HCT116 (cell line): ENCODE measurements around the gene CES5A.

Experiments
- CEBPB ChIP-seq: IDR thresholded peaks from 2 replicates; pipeline ENCODE4 v1.6.1; 2012; ENCODE audit warnings: low read depth
- CTCF ChIP-seq, 3 experiments: fragments of 200-600 bp in 1 of 3; sonication (generic) in 1 of 3; IDR thresholded peaks in 2 of 3; conservative IDR thresholded peaks in 1 of 3; 2 replicates each; pipeline ENCODE4 v1.5.1; 2012 to 2017; ENCODE audit warnings: low read depth in 2 of 3, low read length in 2 of 3, antibody characterized with exemption in 1 of 3, borderline replicate concordance in 1 of 3, control low read depth in 1 of 3, mild to moderate bottlenecking in 1 of 3, mixed read lengths in 1 of 3, mixed run types in 1 of 3, moderate library complexity in 1 of 3; ENCODE audit not compliant: insufficient read depth in 1 of 3
- EZH2 ChIP-seq: fragments of 200-600 bp; sonication (generic); IDR thresholded peaks from 2 replicates; pipeline ENCODE4 v1.6.1; 2017; ENCODE audit warnings: antibody characterized with exemption, mixed run types
- JUND ChIP-seq: IDR thresholded peaks from 2 replicates; pipeline ENCODE4 v1.6.1; 2012
- MAX ChIP-seq: IDR thresholded peaks from 2 replicates; pipeline ENCODE4 v1.6.1; 2012
- POLR2A ChIP-seq: IDR thresholded peaks from 2 replicates; pipeline ENCODE4 v1.7.0; 2011; ENCODE audit warnings: borderline replicate concordance; ENCODE audit not compliant: insufficient read depth, insufficient read length; ENCODE audit errors: extremely low read depth
- POLR2AphosphoS5 ChIP-seq: IDR thresholded peaks from 2 replicates; pipeline ENCODE4 v1.6.1; 2011; ENCODE audit warnings: mild to moderate bottlenecking, low read depth, low read length, moderate library complexity
- ZFX ChIP-seq: fragments of 450-650 bp; IDR thresholded peaks from 2 replicates; pipeline ENCODE4 v1.6.1; 2017
- ZNF274 ChIP-seq: fragments of 200-500 bp; sonication (Bioruptor generic); IDR thresholded peaks from 2 replicates; pipeline ENCODE4 v1.6.1; 2014; ENCODE audit warnings: mild to moderate bottlenecking, low read depth, low read length, inconsistent platforms

GRCh38 chr16:55821210-55821609, 54.0 kb downstream of the CES5A start:
- TF ChIP-seq CTCF (IDR thresholded peaks at IDR 0.05 in 2 of 3, conservative IDR thresholded peaks at IDR 0.05 in 1 of 3; ENCODE audit: borderline replicate concordance in 1 of 3, insufficient read depth in 1 of 3, low read depth in 2 of 3, low read length in 2 of 3) (no peak), POLR2AphosphoS5 (no peak), POLR2A (no peak), CEBPB (no peak), ZFX (no peak), JUND (no peak), ZNF274 (no peak), MAX (no peak), EZH2 (no peak)
